GM23248 (cell line): ENCODE results near the gene HIPK2.

ENCODE experiments used
- EZH2 ChIP-seq: fragments of 200-600 bp; sonication (generic); IDR thresholded peaks from 2 replicates; pipeline ENCODE4 v1.6.1; 2018; ENCODE audit warnings: antibody characterized with exemption, mild to moderate bottlenecking; ENCODE audit not compliant: insufficient read depth, poor library complexity, severe bottlenecking
- EZH2phosphoT487 ChIP-seq: fragments of 200-600 bp; sonication (generic); IDR thresholded peaks from 2 replicates; pipeline ENCODE4 v1.6.1; 2018; ENCODE audit warnings: antibody characterized with exemption, moderate library complexity, mild to moderate bottlenecking, low read depth; ENCODE audit not compliant: insufficient read depth

- no peak for TF ChIP-seq EZH2phosphoT487
- no peak for TF ChIP-seq EZH2
Observed at GRCh38 chr7:139753081-139753692, 24.6 kb downstream of the HIPK2 start.
